HG02588 (cell line): ENCODE results near the gene HSPA8.
"Not testable (repeated sequence)": the region's sequence is repeated elsewhere in the genome, so short reads cannot be mapped to it uniquely, and the experiment has no call there.

Experiments used
- ATAC-seq: cut with Tn5 transposase; IDR thresholded peaks from one replicate; pipeline ENCODE4 v1.9.1; 2021; ENCODE audit warnings: mild to moderate bottlenecking, moderate library complexity; ENCODE audit not compliant: unreplicated experiment

The HSPA8 gene

GRCh38 chr11:123072762-123073161 is 10.8 kb upstream of the HSPA8 start:
- no peak for ATAC-seq

DNA sequence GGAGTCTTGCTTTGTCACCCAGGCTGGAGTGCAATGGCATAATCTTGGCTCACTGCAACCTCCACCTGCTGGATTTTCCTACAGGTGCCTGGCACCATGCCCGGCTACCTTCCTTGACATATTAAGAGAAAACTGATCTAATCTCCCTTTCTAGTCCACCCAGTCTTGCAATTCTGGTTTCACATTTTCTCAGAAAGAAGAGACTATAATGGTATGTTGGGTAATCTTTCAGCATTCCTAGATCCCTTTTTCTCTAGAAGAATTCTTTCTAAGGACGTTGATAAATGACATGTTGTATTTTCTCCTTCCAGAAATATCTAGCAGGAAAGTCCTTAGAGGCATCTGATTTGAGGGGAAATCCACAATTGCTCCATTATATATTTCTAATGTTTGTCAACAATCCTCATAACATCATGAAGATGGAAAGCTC is 10.4 kb upstream of the HSPA8 start:
- ATAC-seq = no peak

DNA sequence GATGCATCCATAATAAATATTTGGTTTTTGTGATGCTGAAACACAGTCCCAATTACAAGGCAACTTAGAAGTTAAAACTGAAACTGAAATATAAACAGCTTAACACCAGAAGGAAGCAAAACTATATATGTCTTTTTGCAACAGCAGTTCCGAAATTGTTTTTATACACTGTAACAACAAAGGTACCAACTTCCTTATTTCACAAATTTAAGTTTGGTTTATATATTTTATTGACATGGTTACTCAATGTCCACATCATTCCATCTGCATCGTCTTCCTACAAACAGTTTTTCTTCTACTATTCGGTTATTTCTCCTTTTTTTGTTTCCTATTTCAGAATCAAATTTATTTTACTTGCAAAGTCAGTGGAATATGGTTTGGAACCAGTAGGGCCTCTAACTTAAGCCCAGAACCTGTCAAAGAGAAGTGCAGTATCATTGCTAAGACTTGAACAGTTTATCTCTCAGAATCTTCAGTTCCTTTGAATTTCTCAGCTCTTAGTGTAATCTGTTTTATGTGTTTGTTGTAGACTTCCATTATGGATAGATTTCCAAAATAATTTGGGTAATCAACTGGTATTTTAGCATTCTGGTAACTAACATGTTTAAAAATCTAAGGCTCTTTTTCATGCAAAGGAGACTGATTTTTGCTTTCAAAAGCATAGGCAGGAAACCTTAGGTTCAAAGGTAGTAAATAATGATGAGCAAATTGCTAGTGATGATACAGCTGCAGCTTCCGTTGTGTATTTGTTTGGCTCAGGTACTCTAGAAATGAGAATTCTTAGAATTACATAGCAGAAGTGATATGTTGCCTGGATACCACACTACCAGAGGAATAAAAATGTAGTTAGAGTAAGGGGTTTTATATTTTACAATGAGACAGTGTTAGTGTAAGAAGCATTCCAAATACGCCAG is 8.2 kb upstream of the HSPA8 start:
- ATAC-seq = peak; percentile 56

DNA sequence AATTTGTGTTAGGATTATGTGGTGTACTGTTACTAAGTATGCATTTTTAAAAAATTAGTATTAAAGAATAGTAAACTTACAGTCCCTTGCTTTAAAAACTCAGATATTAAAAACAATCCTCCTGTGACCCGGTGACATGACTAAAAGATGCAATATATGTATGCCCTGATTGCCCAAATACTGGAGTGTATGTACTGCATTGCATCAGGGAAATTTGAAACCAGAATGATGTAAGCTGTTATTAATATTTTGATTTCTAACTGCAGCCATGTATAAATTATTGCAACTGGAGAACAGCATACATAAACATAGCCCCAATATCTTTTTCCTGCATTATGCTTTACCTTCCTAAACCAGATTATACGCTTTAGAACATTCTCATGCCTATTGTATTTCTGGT is 3.7 kb upstream of the HSPA8 start:
- ATAC-seq = no peak

DNA sequence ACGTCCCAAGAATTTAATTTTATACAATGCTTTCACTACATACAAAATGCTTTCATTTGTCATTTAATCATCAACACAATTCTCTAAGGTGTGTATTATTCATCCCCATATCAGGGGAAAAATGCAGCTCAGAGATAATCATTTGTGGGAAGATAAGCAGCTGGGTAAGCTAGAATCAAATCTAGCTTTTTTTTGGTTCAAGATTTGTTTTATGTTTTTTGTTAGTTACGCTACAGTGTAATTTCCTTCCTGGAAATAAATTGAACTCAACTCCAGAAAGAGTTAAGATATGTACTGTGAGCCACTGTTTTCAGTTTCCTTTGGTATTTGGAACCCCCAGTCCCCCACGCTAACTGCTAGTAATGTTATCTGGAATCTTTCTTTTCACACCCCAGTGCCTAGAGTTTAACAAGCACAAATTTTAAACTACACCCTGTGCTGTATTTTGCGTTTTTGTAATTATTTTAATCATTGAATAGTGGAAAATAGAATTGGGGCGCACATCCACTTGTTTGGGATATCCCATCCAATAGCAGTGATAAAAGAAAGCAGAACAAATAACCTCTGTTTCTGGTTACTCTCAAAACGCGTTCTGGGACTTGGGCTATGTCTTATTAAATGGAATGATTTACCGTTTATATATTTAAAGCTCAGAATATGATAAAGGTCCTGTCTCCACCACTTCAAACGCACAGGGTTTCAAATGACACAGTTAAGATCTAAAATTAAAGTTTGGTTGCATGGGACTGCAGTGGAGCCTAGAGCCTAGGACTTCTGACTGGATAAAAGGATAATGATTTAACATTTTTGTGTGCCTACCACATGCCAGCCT is 2.1 kb upstream of the HSPA8 start:
- no peak for ATAC-seq

GRCh38 chr11:123062892-123063825 is 1.2 kb upstream of the HSPA8 start:
- ATAC-seq = no peak

- ATAC-seq = peak; percentile 86
Observed at GRCh38 chr11:123062158-123062891, 389 bp upstream of the HSPA8 start.

GRCh38 chr11:123060277-123061000 is 1.5 kb downstream of the HSPA8 start:
- ATAC-seq = no peak

GRCh38 chr11:123059041-123059920 is 2.7 kb downstream of the HSPA8 start:
- not testable (repeated sequence) for ATAC-seq

- no peak for ATAC-seq
Observed at GRCh38 chr11:123057661-123058305, 4.2 kb downstream of the HSPA8 start.

DNA sequence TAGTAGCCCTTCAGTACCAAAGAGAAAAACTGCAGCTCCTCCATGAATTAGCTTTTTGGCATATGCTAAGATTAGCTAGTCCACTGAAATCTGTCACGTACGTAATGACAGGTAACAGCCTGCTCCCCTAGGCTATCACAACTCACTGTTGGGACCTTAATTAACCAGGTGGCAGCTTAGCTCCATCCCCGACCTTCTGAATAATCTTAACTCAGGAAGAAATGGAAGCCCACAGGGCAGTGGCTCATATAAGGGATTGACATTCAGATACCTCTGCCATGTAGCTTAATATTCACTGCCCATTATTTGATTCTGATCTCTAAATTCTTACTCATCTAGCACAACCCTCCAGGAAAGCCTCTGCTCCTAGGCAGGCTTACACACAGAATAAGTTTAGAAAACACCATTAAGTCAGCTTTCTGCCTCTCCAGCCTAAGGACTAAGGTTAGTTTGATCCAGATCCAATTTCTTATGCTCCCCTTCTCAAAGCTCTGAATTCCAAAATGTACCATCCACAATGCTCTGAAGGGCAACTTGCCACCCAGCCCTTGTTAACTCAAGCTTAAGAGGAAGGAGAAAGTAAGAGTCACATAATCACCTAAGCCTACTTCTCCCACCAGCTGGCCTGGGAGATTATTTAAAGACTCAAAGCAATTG is 5.0 kb downstream of the HSPA8 start:
- no peak for ATAC-seq

DNA sequence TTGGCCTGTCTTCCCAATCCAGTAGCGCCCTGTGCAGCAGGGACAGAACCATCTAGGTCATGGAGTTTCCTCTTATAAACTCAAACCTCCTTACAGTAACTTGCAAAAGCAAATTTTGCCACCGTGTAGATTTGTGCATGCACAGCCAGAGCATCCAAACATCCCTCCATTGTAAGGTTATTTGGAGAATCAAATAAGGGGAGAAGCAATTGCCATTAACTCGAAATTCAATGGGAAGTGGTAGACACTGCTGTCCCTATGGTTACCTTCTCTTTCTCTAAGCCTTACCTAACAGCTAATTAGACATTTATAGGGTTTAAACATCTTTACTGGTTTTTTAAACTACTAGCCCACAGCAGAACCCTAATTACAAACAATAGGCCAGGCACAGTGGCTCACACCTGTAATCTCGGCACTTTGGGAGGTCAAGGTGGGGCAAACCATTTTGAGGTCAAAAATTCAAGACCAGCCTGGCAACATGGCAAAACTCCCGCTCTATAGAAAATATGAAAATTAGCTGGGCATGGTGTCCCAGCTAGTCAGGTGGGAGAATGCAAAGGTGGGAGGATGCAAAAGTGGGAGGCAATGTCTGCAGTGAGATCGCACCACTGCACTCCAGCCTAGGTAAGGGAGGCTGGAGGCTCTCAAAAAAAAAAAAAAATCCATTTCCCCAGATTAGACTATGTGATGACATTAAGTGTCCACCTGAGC is 6.6 kb downstream of the HSPA8 start:
- ATAC-seq = no peak

- ATAC-seq = peak; percentile 71
Observed at GRCh38 chr11:123054301-123055065, 7.5 kb downstream of the HSPA8 start.

- ATAC-seq = no peak
Observed at GRCh38 chr11:123052901-123053721, 8.8 kb downstream of the HSPA8 start.

- no peak for ATAC-seq
Observed at GRCh38 chr11:123051634-123052033, 10.3 kb downstream of the HSPA8 start.
